ENCODE results near the gene TMEM117. TPM values are rescaled to one million over a fixed set of nuclear protein-coding genes. Genes with fewer than 3 reads are reported as not detected.

The TMEM117 gene
- not detected for total RNA-seq (ENCODE audit: unreplicated experiment)
- long read RNA-seq: 0 reads

- peak within 1 kb of the TSS; percentile 93 for H3K4me3 Mint-ChIP-seq (ENCODE audit: unreplicated experiment)
- peak; percentile 55 for DNase-seq
- H3K4me1 Mint-ChIP-seq (ENCODE audit: low read depth, unreplicated experiment): no peaks in the 10 kb centered on the region
- TF ChIP-seq, protein P1, sequence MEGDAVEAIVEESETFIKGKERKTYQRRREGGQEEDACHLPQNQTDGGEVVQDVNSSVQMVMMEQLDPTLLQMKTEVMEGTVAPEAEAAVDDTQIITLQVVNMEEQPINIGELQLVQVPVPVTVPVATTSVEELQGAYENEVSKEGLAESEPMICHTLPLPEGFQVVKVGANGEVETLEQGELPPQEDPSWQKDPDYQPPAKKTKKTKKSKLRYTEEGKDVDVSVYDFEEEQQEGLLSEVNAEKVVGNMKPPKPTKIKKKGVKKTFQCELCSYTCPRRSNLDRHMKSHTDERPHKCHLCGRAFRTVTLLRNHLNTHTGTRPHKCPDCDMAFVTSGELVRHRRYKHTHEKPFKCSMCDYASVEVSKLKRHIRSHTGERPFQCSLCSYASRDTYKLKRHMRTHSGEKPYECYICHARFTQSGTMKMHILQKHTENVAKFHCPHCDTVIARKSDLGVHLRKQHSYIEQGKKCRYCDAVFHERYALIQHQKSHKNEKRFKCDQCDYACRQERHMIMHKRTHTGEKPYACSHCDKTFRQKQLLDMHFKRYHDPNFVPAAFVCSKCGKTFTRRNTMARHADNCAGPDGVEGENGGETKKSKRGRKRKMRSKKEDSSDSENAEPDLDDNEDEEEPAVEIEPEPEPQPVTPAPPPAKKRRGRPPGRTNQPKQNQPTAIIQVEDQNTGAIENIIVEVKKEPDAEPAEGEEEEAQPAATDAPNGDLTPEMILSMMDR (IDR thresholded peaks at IDR 0.05; ENCODE audit: partially characterized antibody, unreplicated experiment): no peak
- H3K9me3 Mint-ChIP-seq (ENCODE audit: unreplicated experiment): peaks cover 2% of the 10 kb centered on the region
- no peak within 1 kb of the TSS for H3K27ac Mint-ChIP-seq (ENCODE audit: unreplicated experiment)
- H3K27me3 Mint-ChIP-seq (ENCODE audit: unreplicated experiment): peaks cover 6% of the 10 kb centered on the region
- H3K36me3 Mint-ChIP-seq (ENCODE audit: unreplicated experiment): no peaks in the 10 kb centered on the region
Measured at GRCh38 chr12:43835656-43836474, at the start of gene TMEM117. TMEM117 (plus strand) TSS chr12:43836081.

GRCh38 chr12:43786899-43787693, 48.8 kb upstream of the TMEM117 start:
- DNase-seq: no peak
- TF ChIP-seq, protein P1 (IDR thresholded peaks at IDR 0.05; ENCODE audit: partially characterized antibody, unreplicated experiment): no peak
- H3K36me3 Mint-ChIP-seq (ENCODE audit: unreplicated experiment): no peaks in the 10 kb centered on the region
- H3K27ac Mint-ChIP-seq (ENCODE audit: unreplicated experiment): no peak overlapping the region
- H3K27me3 Mint-ChIP-seq (ENCODE audit: unreplicated experiment): no peaks in the 10 kb centered on the region
- H3K4me3 Mint-ChIP-seq (ENCODE audit: unreplicated experiment): no peak overlapping the region
- no peaks in the 10 kb centered on the region for H3K4me1 Mint-ChIP-seq (ENCODE audit: low read depth, unreplicated experiment)
- H3K9me3 Mint-ChIP-seq (ENCODE audit: unreplicated experiment): no peaks in the 10 kb centered on the region

DNA sequence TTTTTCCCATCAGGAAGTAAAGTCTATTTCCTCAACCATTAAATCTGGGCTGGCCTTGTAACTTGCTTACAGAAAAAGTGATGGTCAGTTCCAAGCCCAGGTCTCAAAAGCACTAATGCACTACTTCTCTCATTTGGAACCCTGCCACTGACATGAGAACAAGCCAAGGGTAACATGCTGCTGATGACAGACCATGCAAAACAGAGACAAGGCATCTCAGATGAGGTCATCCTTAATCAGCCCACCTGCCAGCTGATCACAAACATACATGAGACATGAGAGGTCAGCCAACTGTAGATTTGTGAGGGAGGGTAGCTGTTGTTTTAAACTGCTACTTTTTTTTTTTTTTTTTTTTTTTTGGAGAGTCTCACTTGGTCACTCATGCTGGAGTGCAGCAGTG, 45.9 kb upstream of the TMEM117 start:
- peak overlapping the region; percentile 59 for H3K27ac Mint-ChIP-seq (ENCODE audit: unreplicated experiment)

DNA sequence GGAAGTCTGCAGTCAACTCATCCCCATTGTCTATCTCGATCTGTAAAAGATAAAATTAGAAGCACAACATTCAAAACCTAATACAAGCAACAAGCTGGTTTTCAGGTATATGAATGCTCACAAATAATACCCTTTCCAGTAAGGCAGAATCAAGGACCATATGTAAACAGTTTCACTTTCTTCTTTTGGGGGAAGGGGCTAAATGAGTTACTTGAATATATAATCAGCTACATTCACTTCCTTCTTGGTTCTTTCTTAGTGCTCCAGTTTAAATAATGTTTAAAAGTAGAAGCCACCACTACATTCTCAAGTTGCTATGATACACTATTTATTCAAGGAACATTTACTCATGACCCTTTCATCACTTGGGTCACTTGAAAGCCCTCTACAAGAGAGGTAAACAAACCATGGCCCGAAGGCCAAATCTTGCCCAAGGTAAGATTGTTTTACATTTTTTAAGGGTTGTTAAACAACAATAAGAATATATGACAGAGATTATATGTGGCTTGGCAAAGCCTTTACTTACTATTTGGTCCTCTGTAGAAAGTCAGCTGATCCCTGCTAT, 40.1 kb upstream of the TMEM117 start:
- H3K27me3 Mint-ChIP-seq (ENCODE audit: unreplicated experiment): peaks cover 1% of the 10 kb centered on the region
- H3K27ac Mint-ChIP-seq (ENCODE audit: unreplicated experiment): no peak overlapping the region
- H3K9me3 Mint-ChIP-seq (ENCODE audit: unreplicated experiment): no peaks in the 10 kb centered on the region
- H3K4me1 Mint-ChIP-seq (ENCODE audit: low read depth, unreplicated experiment): no peaks in the 10 kb centered on the region
- no peak overlapping the region for H3K4me3 Mint-ChIP-seq (ENCODE audit: unreplicated experiment)
- TF ChIP-seq, protein P1 (IDR thresholded peaks at IDR 0.05; ENCODE audit: partially characterized antibody, unreplicated experiment): no peak
- H3K36me3 Mint-ChIP-seq (ENCODE audit: unreplicated experiment): no peaks in the 10 kb centered on the region
- DNase-seq: no peak

More for the DNA sequence above, 45.9 kb upstream of the TMEM117 start:
- Mint-ChIP-seq H3K36me3 (ENCODE audit: unreplicated experiment) (no peaks in the 10 kb centered on the region), H3K4me1 (ENCODE audit: low read depth, unreplicated experiment) (no peaks in the 10 kb centered on the region), H3K9me3 (ENCODE audit: unreplicated experiment) (no peaks in the 10 kb centered on the region), H3K4me3 (ENCODE audit: unreplicated experiment) (no peak overlapping the region), H3K27me3 (ENCODE audit: unreplicated experiment) (peaks cover 1% of the 10 kb centered on the region)
- TF ChIP-seq, protein P1 (IDR thresholded peaks at IDR 0.05; ENCODE audit: partially characterized antibody, unreplicated experiment): no peak
- DNase-seq: no peak

Data from glutamatergic neuron (in vitro differentiated cells).